ENCODE data around the gene FIGNL1. TPM values are rescaled to one million over a fixed set of nuclear protein-coding genes. Genes with fewer than 3 reads are reported as not detected.

Gene FIGNL1
- total and polyA plus RNA-seq, 2 of the 4 experiments (the other 2 are of a cell fraction) = 8.2 to 27.1 TPM

DNA sequence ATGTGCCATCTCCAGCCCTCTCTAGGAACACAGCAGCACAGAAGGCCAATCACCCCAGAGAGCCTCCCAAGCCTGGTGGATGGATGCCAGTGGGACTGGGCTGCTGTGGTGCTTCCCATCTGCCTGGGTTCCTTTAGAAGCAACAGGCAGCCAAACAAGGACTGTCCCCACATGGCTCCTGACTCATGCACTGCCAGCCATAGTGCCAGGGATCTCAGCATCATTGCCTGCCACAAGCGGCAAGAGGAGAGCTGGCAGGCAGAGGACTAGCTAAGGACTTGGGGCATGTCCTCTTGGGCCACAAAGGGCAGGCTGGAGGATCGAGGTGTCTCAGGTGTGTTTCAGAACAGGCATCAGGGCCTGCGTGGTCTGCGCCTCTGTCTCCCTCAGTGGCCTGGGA lies 23.4 kb upstream of the FIGNL1 start:
- H3K4me1 ChIP-seq (ENCODE audit: control insufficient read depth, insufficient read depth, low read length) = no peaks in the 10 kb centered on the region
- TF ChIP-seq, protein P1, sequence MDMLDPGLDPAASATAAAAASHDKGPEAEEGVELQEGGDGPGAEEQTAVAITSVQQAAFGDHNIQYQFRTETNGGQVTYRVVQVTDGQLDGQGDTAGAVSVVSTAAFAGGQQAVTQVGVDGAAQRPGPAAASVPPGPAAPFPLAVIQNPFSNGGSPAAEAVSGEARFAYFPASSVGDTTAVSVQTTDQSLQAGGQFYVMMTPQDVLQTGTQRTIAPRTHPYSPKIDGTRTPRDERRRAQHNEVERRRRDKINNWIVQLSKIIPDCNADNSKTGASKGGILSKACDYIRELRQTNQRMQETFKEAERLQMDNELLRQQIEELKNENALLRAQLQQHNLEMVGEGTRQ (IDR thresholded peaks at IDR 0.05; ENCODE audit: low read depth, low read length) = no peak
- TF ChIP-seq, protein P2, sequence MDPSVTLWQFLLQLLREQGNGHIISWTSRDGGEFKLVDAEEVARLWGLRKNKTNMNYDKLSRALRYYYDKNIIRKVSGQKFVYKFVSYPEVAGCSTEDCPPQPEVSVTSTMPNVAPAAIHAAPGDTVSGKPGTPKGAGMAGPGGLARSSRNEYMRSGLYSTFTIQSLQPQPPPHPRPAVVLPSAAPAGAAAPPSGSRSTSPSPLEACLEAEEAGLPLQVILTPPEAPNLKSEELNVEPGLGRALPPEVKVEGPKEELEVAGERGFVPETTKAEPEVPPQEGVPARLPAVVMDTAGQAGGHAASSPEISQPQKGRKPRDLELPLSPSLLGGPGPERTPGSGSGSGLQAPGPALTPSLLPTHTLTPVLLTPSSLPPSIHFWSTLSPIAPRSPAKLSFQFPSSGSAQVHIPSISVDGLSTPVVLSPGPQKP (IDR thresholded peaks at IDR 0.05; ENCODE audit: borderline replicate concordance, low read depth, low read length) = no peak
- TF ChIP-seq SMC3 (IDR thresholded peaks at IDR 0.05; ENCODE audit: low read depth, low read length) (no peak), MXI1 (IDR thresholded peaks at IDR 0.05; ENCODE audit: borderline replicate concordance, low read depth, low read length) (no peak), CHD1 (IDR thresholded peaks at IDR 0.05; ENCODE audit: low read depth, low read length) (no peak), BHLHE40 (IDR thresholded peaks at IDR 0.05; ENCODE audit: low read depth, low read length) (no peak), POLR2A (IDR thresholded peaks at IDR 0.05; ENCODE audit: low read depth, low read length) (no peak), RAD21 (IDR thresholded peaks at IDR 0.05; ENCODE audit: low read length) (no peak), NFE2L2 (IDR thresholded peaks at IDR 0.05; ENCODE audit: low read depth, low read length) (no peak), MAFK (IDR thresholded peaks at IDR 0.05; ENCODE audit: low read depth, low read length) (no peak), RFX5 (IDR thresholded peaks at IDR 0.05; ENCODE audit: low read depth, low read length) (no peak), MAZ (IDR thresholded peaks at IDR 0.05; ENCODE audit: borderline replicate concordance, low read depth, low read length) (no peak), FOS (IDR thresholded peaks at IDR 0.05; ENCODE audit: low read depth, low read length) (no peak), RCOR1 (IDR thresholded peaks at IDR 0.05; ENCODE audit: insufficient replicate concordance, low read length) (no peak), CEBPB (IDR thresholded peaks at IDR 0.05; ENCODE audit: low read depth, low read length) (no peak)
- TF ChIP-seq, protein P3, sequence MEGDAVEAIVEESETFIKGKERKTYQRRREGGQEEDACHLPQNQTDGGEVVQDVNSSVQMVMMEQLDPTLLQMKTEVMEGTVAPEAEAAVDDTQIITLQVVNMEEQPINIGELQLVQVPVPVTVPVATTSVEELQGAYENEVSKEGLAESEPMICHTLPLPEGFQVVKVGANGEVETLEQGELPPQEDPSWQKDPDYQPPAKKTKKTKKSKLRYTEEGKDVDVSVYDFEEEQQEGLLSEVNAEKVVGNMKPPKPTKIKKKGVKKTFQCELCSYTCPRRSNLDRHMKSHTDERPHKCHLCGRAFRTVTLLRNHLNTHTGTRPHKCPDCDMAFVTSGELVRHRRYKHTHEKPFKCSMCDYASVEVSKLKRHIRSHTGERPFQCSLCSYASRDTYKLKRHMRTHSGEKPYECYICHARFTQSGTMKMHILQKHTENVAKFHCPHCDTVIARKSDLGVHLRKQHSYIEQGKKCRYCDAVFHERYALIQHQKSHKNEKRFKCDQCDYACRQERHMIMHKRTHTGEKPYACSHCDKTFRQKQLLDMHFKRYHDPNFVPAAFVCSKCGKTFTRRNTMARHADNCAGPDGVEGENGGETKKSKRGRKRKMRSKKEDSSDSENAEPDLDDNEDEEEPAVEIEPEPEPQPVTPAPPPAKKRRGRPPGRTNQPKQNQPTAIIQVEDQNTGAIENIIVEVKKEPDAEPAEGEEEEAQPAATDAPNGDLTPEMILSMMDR (conservative IDR thresholded peaks at IDR 0.05; ENCODE audit: low read depth, low read length) = no peak
- 78% methylated on average over 4 of the region's 4 CpGs; no CpG with 5 or more reads in 1 of the 2 experiments for WGBS, 2 experiments (ENCODE audit: extremely low coverage in 2 of 2, insufficient read length in 1 of 2)
- H2BK15ac ChIP-seq (ENCODE audit: low read depth, low read length) = no peak overlapping the region
- H3K9me3 ChIP-seq (ENCODE audit: control insufficient read depth, insufficient read depth, low read length) = no peaks in the 10 kb centered on the region
- H3K18ac ChIP-seq (ENCODE audit: low read depth, low read length) = no peak overlapping the region
- no peak overlapping the region for H2AK9ac ChIP-seq (replicated peaks; ENCODE audit: low read depth, low read length, poor library complexity)
- dilution Hi-C loops (cut with HindIII; ENCODE audit: low sequenced_read_pairs, unreplicated experiment) (no loop called here), intact Hi-C loops (cut with micrococcal nuclease) (no loop called here), in situ Hi-C loops (cut with MboI; ENCODE audit: low sequenced_read_pairs) (loop anchor here (25.0 kb wide), 1 partner anchor 214 kb away; no protein-coding TSS in a partner anchor)
- no peak overlapping the region for H3K9ac ChIP-seq (ENCODE audit: low read depth, low read length)
- DNase-seq (no peak), ATAC-seq (ENCODE audit: low read depth) (no peak)
- peaks cover 18% of the 10 kb centered on the region for H3K27me3 ChIP-seq (ENCODE audit: control insufficient read depth, insufficient read depth, low read length)
- no peak overlapping the region for H4K5ac ChIP-seq (ENCODE audit: low read depth, low read length)
- no peak overlapping the region for H3K4me2 ChIP-seq (ENCODE audit: low read depth, low read length)
- POLR2A ChIA-PET (ENCODE audit: unreplicated experiment) = no interaction called here
- no peak overlapping the region for H3K4ac ChIP-seq (ENCODE audit: low read depth, low read length)
- CTCF ChIA-PET = no interaction called here
- H2BK120ac ChIP-seq (ENCODE audit: low read depth, low read length) = no peak overlapping the region
- no peaks in the 10 kb centered on the region for H3K9me1 ChIP-seq (ENCODE audit: insufficient read depth, low read length)
- H3K27ac ChIP-seq (ENCODE audit: insufficient read depth, low read length) = no peak overlapping the region
- no peak overlapping the region for H3K4me3 ChIP-seq (ENCODE audit: insufficient read depth, low read depth, low read length)
- H2BK5ac ChIP-seq (ENCODE audit: low read depth, low read length, poor library complexity, severe bottlenecking) = no peak overlapping the region
- H2AK5ac ChIP-seq (ENCODE audit: low read depth, low read length) = no peak overlapping the region
- no peak overlapping the region for H2BK20ac ChIP-seq (ENCODE audit: low read depth, low read length)
- no peaks in the 10 kb centered on the region for H3K79me1 ChIP-seq (ENCODE audit: low read depth in 1 of 2, low read length in 2 of 2)
- H3K14ac ChIP-seq (replicated peaks; ENCODE audit: low read depth, low read length) = no peak overlapping the region
- no peak overlapping the region for H3K56ac ChIP-seq (ENCODE audit: extremely low read depth, insufficient read depth, low read length)
- BruUV-seq (replicated peaks) = no TSS peak
- H4K8ac ChIP-seq (ENCODE audit: low read depth in 2 of 2, low read length in 2 of 2) = no peak overlapping the region
- no peaks in the 10 kb centered on the region for H3K36me3 ChIP-seq (ENCODE audit: control insufficient read depth, insufficient read depth, low read length)
- H2AFZ ChIP-seq (replicated peaks; ENCODE audit: low read length, poor library complexity) = no peak overlapping the region
- H4K91ac ChIP-seq (ENCODE audit: insufficient read depth, low read depth, low read length) = no peak overlapping the region
- H4K20me1 ChIP-seq (ENCODE audit: insufficient read depth, low read length) = no peaks in the 10 kb centered on the region
- no peak overlapping the region for H3K23ac ChIP-seq (ENCODE audit: low read depth, low read length)
